Activated CD4-positive, alpha-beta memory T cell treated with anti-CD3 and anti-CD28 coated beads, Interleukin-2, amount 10 ng/mL, durations not matched to agents 7 days and 5 days (primary cell): ENCODE data around the gene COX15. TPM values are rescaled to one million over a fixed set of nuclear protein-coding genes. Genes with fewer than 3 reads are reported as not detected.
A peak's percentile ranks its signal among the peaks of the same experiment; 100 is the strongest.

Experiments
- CTCF ChIA-PET: fragments of 350-600 bp; sonication (Branson Sonifier 250); formaldehyde crosslinking; loops from one replicate; lab custom pipeline; 2021; ENCODE audit warnings: antibody characterized with exemption, inconsistent platforms; lab: Charles Lee
- POLR2A ChIA-PET: fragments of 350-600 bp; sonication (Branson Sonifier 250); formaldehyde crosslinking; loops from one replicate; lab custom pipeline; 2021; ENCODE audit warnings: antibody characterized with exemption; lab: Charles Lee
- DNase-seq: peaks from one replicate; pipeline ENCODE4 v3.0.0-alpha.2; 2020
- H3K27ac Mint-ChIP-seq: one replicate; pipeline ENCODE4 v1.8.0; 2021; ENCODE audit warnings: mild to moderate bottlenecking, mixed read lengths
- H3K27me3 Mint-ChIP-seq: one replicate; pipeline ENCODE4 v1.8.0; 2021; ENCODE audit warnings: mixed read lengths
- H3K36me3 Mint-ChIP-seq: one replicate; pipeline ENCODE4 v1.8.0; 2021; ENCODE audit warnings: low read depth, mixed read lengths
- H3K4me1 Mint-ChIP-seq: one replicate; pipeline ENCODE4 v1.8.0; 2021; ENCODE audit warnings: mixed read lengths
- H3K4me3 Mint-ChIP-seq: one replicate; pipeline ENCODE4 v1.8.0; 2021; ENCODE audit warnings: mild to moderate bottlenecking, mixed read lengths
- H3K9me3 Mint-ChIP-seq: one replicate; pipeline ENCODE4 v1.8.0; 2021; ENCODE audit warnings: mixed read lengths
- total RNA-seq, 2 experiments: library from RNA; stranded (reverse); gene quantifications; one replicate each; pipeline ENCODE4 v1.2.3, GENCODE V29; 2021

The COX15 gene
- total RNA-seq, 2 experiments from 2014 or later: 38.5 to 39.0 TPM

DNA sequence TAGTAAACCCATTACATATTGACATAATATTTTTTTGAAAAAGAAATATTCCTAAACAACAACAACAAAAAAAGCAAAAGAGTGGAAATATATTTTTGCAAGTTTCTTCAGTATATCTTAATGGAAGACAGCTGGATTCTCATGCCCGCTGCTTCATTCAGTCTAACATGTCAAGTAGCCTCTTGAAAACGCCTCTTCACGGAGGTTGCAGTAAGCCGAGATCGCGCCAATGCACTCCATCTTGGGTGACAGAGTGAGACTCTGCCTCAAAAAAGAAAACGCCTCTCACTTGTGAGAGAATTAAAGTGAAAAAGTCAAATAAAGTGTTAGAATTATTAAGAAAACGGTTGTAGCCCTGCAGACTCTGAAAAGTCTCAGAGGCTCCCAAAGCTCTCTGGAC, 1.4 kb upstream of the COX15 start:
- DNase-seq: no peak
- ChIA-PET POLR2A (interaction anchor here (1.4 to 3.4 kb wide), 4 partner anchors 74 to 312 kb away, joined by 3 to 24 read pairs (median 10); partner anchors contain the start of gene ENTPD7), CTCF (interaction anchor here (1.7 to 2.3 kb wide), 8 partner anchors 9 to 276 kb away, joined by 3 to 15 read pairs (median 7); partner anchors contain the start of genes DNMBP and ENTPD7)
- no peak overlapping the region for H3K27ac Mint-ChIP-seq
- peaks cover 47% of the 10 kb centered on the region for H3K36me3 Mint-ChIP-seq
- no peaks in the 10 kb centered on the region for H3K9me3 Mint-ChIP-seq
- peaks cover 38% of the 10 kb centered on the region for H3K4me1 Mint-ChIP-seq
- no peaks in the 10 kb centered on the region for H3K27me3 Mint-ChIP-seq
- H3K4me3 Mint-ChIP-seq: peak overlapping the region; percentile 53

DNA sequence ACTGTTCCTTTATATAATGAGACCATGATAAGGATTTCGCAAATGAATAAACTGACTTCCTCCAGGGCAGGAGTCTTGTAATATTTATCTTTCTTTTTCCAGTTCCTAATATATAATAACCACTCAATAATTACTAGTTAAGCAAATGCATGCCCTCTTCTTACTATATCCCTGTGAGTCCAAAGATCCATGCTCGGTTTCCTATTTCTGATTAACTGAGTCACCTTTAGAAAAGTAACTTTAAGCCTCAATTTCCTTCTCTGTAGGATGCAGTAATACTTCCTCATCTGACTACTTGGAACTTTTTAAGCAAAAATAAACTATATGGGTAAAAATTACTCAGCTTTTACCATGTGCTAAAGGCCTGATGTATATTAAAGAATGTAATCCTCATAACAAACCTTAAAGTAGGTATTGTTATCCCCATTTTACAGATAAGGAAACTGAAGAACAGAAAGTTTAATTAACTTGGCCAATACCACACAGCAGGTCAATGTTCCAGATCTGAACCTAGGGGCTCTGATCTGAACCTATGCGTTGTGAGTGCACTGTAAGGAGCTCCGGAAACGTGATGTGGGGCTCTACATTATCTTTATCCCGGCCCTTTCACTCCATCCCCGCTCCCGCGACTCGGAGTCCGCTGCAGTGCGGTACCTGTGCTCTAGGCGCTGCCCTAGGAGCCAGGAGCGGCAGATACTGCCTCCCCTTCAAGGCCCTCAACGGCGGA, 458 bp downstream of the COX15 start:
- no peak for DNase-seq
- Mint-ChIP-seq H3K4me3 (peak overlapping the region; percentile 100), H3K9me3 (no peaks in the 10 kb centered on the region), H3K27ac (peak overlapping the region; percentile 100), H3K27me3 (no peaks in the 10 kb centered on the region), H3K36me3 (peaks cover 36% of the 10 kb centered on the region), H3K4me1 (peaks cover 36% of the 10 kb centered on the region)
- CTCF ChIA-PET: interaction anchor here (0.8 to 2.3 kb wide), 9 partner anchors 10 to 278 kb away, joined by 3 to 15 read pairs (median 7); partner anchors contain the start of genes DNMBP and ENTPD7
- POLR2A ChIA-PET: interaction anchor here (1.0 to 3.4 kb wide), 15 partner anchors 9 to 804 kb away, joined by 3 to 38 read pairs (median 5); partner anchors contain the start of genes DNMBP, ENTPD7, HIF1AN and SLC25A28

DNA sequence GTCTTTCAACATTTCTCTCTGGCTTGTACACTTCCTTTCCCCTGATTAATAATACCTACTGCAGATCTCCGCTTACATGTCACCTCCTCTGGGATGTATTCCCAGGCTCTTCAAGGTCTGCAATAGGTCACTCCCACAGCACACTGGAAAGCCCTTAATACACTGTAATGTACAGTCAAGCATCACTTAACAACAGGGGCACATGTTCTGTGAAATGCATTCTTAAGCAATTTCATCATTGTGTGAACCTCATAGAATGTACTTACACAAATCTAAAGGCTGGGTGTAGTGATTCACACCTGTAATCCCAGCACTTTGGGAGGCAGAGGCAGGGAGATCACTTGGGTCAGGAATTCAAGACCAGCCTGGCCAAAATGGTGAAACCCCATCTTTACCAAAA, 1.9 kb downstream of the COX15 start:
- CTCF ChIA-PET: no interaction called here
- no peaks in the 10 kb centered on the region for H3K27me3 Mint-ChIP-seq
- H3K4me3 Mint-ChIP-seq: no peak overlapping the region
- POLR2A ChIA-PET: interaction anchor here (1.5 to 3.4 kb wide), 3 partner anchors 9 to 70 kb away, joined by 4 to 24 read pairs (median 18); partner anchors contain the start of gene ENTPD7
- no peak for DNase-seq
- peaks cover 30% of the 10 kb centered on the region for H3K4me1 Mint-ChIP-seq
- no peaks in the 10 kb centered on the region for H3K9me3 Mint-ChIP-seq
- no peak overlapping the region for H3K27ac Mint-ChIP-seq
- peaks cover 39% of the 10 kb centered on the region for H3K36me3 Mint-ChIP-seq

DNA sequence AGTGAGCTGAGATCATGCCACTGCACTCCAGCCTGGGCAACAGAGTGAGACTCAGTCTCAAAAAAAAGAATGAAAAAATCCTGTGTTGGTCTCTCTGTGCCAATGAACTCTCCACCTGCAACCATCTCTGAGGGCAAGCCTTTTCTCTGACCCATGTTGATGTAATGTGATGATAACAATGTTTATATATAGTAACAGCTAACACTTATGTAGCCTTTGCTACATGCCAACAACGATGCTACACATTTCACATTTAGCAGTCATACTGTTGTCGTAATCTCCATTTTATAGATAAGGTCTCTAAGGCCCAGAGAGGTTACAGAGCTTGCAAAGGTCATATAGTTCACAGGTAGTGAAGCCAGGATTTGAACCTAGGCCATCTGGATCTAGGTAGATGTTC, 11.5 kb downstream of the COX15 start:
- POLR2A ChIA-PET: interaction anchor here (1.5 kb wide), 1 partner anchor 10 kb away, joined by 4 read pairs; no protein-coding TSS in a partner anchor
- CTCF ChIA-PET: interaction anchor here (2.7 kb wide), 1 partner anchor 9 kb away, joined by 8 read pairs; no protein-coding TSS in a partner anchor
- no peak overlapping the region for H3K27ac Mint-ChIP-seq

DNA sequence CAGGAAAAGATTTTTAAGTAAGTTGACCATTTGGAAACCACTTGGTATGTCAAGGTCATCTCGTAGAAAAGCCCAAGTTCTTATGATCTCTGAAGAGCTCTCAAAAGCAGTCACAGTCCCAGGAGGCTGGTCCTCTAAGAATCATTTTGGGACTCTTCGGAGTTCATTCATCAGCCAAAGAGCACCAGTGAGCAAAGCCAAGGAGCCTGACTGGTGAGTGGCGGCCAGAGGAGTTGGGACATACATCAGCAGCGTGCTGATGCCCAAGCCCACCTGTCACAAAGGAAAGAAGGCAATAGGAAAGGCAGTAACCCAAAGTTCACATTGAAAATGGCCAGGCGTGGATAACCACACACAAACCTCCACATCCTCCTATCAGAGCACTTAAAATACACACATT, 17.5 kb downstream of the COX15 start:
- Mint-ChIP-seq H3K4me1 (peaks cover 6% of the 10 kb centered on the region), H3K27ac (no peak overlapping the region), H3K4me3 (no peak overlapping the region), H3K36me3 (peaks cover 47% of the 10 kb centered on the region), H3K9me3 (no peaks in the 10 kb centered on the region), H3K27me3 (no peaks in the 10 kb centered on the region)
- ChIA-PET POLR2A (no interaction called here), CTCF (no interaction called here)
- DNase-seq: no peak

More for the DNA sequence above, 11.5 kb downstream of the COX15 start:
- Mint-ChIP-seq H3K27me3 (no peaks in the 10 kb centered on the region), H3K36me3 (peaks cover 66% of the 10 kb centered on the region), H3K9me3 (no peaks in the 10 kb centered on the region), H3K4me3 (no peak overlapping the region), H3K4me1 (no peaks in the 10 kb centered on the region)
- DNase-seq: no peak

DNA sequence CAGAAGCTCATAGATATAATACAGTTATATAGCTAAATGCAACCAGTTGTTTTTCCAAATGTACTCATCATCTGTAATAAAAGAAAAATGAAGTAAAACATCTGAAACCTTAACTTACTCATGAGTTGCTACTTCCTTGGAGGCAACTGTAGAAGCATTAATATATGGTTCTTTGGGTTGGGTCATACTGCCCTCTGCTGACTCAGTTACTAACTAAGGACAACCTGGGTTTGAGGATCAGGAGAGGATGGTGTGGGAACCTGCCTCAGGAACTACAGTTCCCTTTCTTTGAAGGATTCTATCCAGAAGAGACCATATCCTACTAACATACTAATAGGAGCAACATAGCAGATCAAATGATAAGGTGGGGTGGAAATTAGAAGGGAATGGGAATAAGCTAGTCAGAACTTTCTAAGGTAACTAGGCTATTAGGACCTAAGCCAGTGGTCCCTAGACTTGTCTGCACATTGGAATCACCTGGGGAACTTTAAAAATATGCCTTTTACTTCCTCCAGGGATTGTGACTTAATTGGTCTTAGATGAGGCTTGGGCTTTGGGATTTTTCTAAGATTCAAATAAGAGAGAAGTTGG, 20.7 kb downstream of the COX15 start:
- Mint-ChIP-seq H3K4me3 (no peak overlapping the region), H3K4me1 (peaks cover 6% of the 10 kb centered on the region), H3K27ac (no peak overlapping the region), H3K9me3 (no peaks in the 10 kb centered on the region), H3K27me3 (no peaks in the 10 kb centered on the region), H3K36me3 (peaks cover 28% of the 10 kb centered on the region)
- ChIA-PET POLR2A (no interaction called here), CTCF (interaction anchor here (0.6 to 2.4 kb wide), 7 partner anchors 10 to 275 kb away, joined by 3 to 8 read pairs (median 4); partner anchors contain the start of genes COX15 and CUTC)
- peak; percentile 25 for DNase-seq

DNA sequence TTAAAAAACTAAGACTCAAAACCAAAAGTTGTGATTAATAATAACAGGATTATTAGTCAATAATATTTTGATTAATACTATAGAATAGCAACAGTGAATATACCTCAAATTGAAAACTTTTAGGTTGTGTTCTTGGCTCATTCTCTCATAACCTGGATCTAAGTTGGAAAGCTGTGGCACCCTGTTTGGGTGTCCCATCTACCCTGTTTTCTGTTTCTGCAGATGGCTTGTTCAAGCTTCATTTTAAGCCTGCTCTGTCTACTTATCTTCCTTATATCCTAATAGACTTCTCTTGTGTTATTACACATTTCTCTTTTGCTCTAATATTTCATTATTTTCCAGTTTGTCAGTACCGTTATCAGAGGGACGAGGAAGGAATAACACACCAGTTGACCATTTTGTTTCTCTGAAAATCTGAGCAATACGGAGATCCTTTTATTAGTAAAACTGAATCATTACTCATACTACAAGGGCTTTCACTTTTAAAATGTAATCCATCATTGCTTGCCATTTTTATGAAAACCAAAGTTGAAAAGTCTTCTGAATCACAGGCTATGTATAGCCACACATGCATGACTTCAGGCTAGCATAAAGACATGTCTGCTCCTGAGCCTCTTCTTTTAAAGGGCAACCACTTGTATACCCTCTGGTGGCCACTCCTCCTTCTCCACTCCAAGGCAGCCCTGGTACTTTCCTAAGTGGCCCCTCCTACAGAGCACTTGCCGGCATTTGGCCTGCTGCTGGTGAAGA, 22.3 kb downstream of the COX15 start:
- Mint-ChIP-seq H3K4me3 (no peak overlapping the region), H3K9me3 (no peaks in the 10 kb centered on the region), H3K27ac (no peak overlapping the region), H3K4me1 (peaks cover 6% of the 10 kb centered on the region), H3K36me3 (peaks cover 23% of the 10 kb centered on the region), H3K27me3 (no peaks in the 10 kb centered on the region)
- DNase-seq: no peak
- POLR2A ChIA-PET: no interaction called here
- CTCF ChIA-PET: interaction anchor here (0.6 to 2.1 kb wide), 2 partner anchors 76 to 274 kb away, joined by 3 to 8 read pairs; no protein-coding TSS in a partner anchor

DNA sequence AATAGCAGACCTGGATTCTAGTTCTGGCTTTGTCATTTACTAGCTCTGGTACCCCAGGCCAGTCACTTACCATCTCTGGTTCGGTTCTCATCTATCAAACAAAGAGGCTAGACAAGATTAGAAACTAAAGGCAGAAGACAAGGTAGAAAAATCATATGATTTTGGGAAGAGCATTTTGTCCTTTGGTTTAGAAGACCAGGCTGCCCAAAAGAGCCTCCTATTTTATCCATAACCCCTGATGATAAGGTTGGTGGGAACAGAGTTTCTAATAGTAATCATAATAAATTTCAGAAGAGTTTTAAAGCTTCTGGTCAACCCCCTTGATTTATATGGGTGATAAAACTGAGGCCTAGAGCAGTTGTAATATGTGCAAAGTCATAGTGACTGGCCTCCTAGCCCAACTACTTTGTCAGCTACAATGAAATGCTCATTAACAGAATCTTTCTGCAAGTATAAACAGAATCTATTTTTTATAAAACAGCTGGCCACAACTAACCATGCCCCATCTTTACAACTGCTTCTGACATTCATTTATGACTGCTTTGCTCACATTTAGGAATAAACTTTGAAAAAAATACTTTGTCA, 23.4 kb downstream of the COX15 start:
- H3K27me3 Mint-ChIP-seq: no peaks in the 10 kb centered on the region
- no peak for DNase-seq
- ChIA-PET POLR2A (interaction anchor here (0.6 kb wide), 1 partner anchor 49 kb away, joined by 3 read pairs; the partner anchor contains the start of gene ENTPD7), CTCF (interaction anchor here (1.0 kb wide), 1 partner anchor 18 kb away, joined by 5 read pairs; no protein-coding TSS in a partner anchor)
- no peaks in the 10 kb centered on the region for H3K9me3 Mint-ChIP-seq
- H3K36me3 Mint-ChIP-seq: peaks cover 26% of the 10 kb centered on the region
- H3K27ac Mint-ChIP-seq: no peak overlapping the region
- H3K4me3 Mint-ChIP-seq: no peak overlapping the region
- H3K4me1 Mint-ChIP-seq: peaks cover 6% of the 10 kb centered on the region

DNA sequence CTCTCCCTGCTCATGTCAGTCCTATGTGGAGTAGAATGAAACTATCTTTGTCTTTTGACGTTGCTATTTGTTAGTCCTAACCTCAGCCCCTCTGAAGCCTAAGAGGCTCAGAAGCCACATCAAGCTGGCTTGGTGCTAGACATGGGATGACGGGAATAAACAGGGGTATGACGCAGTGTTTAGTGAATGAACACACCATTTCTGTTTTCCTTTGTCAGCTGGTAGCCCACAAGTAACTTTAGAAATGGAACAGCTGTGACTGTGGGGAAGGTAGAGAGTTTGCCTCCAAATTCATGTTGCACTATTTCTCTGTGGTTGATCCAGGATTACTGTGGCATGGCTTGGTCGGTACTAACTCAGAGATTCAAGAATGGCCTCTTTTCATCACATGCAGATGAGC, 31.3 kb downstream of the COX15 start:
- no peak for DNase-seq
- Mint-ChIP-seq H3K27me3 (no peaks in the 10 kb centered on the region), H3K36me3 (peaks cover 49% of the 10 kb centered on the region), H3K9me3 (no peaks in the 10 kb centered on the region), H3K4me1 (no peaks in the 10 kb centered on the region), H3K4me3 (no peak overlapping the region), H3K27ac (no peak overlapping the region)
- ChIA-PET CTCF (interaction anchor here (0.6 kb wide), 1 partner anchor 13 kb away, joined by 3 read pairs; no protein-coding TSS in a partner anchor), POLR2A (no interaction called here)

DNA sequence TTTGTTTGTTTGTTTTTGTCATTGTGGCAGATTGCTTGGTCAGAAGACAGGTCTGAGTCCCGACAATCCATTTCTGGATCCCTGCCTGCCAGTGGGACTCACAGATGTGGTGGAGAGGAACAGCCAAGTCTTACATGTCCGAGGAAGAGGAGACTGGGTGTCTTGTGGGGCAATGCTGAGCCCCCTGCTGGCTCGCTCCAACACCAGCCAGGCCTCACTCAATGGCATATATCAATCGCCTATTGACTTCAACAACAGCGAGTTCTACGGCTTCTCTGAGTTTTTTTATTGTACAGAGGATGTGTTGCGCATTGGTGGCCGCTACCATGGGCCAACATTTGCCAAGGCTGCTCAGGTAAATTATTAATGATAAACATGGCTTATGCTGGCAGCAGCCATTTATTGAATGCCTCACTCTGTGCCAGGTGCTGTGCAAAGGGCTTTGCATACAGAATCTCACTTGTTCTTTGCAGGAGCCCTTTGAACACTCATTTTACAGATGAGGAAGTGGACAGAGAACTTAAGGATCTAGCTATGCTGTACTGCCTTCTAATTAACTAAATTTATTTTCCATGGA, 33.3 kb downstream of the COX15 start:
- DNase-seq: no peak
- no peaks in the 10 kb centered on the region for H3K9me3 Mint-ChIP-seq
- peaks cover 41% of the 10 kb centered on the region for H3K36me3 Mint-ChIP-seq
- no peak overlapping the region for H3K27ac Mint-ChIP-seq
- POLR2A ChIA-PET: no interaction called here
- no peak overlapping the region for H3K4me3 Mint-ChIP-seq
- CTCF ChIA-PET: no interaction called here
- no peaks in the 10 kb centered on the region for H3K4me1 Mint-ChIP-seq
- H3K27me3 Mint-ChIP-seq: no peaks in the 10 kb centered on the region

DNA sequence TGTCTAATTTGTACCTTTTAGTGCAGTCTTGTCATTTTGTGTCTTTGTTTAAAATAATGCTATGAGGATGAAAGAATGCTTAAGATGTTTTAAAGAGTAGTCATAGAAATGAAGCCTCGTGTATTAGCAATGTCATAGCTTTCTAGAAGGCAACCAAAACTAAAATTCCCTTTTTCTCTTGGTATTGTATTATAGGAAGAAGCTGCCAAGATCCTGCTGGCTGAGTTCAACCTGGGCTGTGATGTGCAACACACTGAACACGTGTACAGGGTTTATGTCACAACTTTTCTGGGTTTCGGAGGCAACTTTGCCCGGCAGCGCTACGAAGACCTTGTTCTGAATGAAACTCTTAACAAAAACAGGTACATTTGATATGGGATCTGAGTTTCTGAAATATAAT, 36.2 kb downstream of the COX15 start:
- Mint-ChIP-seq H3K36me3 (peaks cover 37% of the 10 kb centered on the region), H3K4me1 (no peaks in the 10 kb centered on the region), H3K27me3 (no peaks in the 10 kb centered on the region), H3K27ac (no peak overlapping the region), H3K4me3 (no peak overlapping the region), H3K9me3 (no peaks in the 10 kb centered on the region)
- no peak for DNase-seq
- POLR2A ChIA-PET: no interaction called here
- CTCF ChIA-PET: no interaction called here
